EH (cell line): Measurements from ENCODE around the gene ACSS1.

ENCODE experiments used
- DNase-seq: peaks from one replicate; pipeline ENCODE4 v3.0.0-alpha.2; 2015; ENCODE audit warnings: low read depth

Gene ACSS1

GRCh38 chr20:25030649-25031207 lies 27.2 kb downstream of the ACSS1 start:
- no peak for DNase-seq

GRCh38 chr20:25030007-25030648 lies 27.8 kb downstream of the ACSS1 start:
- DNase-seq: no peak

GRCh38 chr20:25025986-25026605 lies 31.8 kb downstream of the ACSS1 start:
- DNase-seq: no peak

GRCh38 chr20:25025091-25025861 lies 32.7 kb downstream of the ACSS1 start:
- no peak for DNase-seq

DNA sequence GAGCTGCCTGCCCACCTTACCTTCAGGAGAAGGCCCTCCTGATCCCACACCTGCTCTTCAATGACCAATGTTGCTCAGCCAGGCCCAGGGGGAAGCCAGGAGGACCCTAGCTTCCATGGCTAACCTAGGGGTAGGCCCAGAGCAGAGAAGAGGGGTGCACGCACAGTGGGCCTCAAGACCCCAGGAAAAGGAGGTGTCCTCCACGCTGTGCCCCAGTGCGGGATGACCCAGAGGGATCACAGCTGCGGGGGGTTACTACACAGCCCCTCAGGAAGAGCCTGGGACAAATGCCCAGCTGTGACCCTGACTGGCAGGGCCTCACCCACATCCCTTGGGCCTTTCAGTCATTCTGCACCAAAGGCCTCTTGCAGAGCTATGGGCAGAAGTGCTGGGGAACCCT lies 33.8 kb downstream of the ACSS1 start:
- DNase-seq: no peak

GRCh38 chr20:25023356-25023755 lies 34.6 kb downstream of the ACSS1 start:
- no peak for DNase-seq

GRCh38 chr20:25022680-25023079 lies 35.3 kb downstream of the ACSS1 start:
- no peak for DNase-seq

DNA sequence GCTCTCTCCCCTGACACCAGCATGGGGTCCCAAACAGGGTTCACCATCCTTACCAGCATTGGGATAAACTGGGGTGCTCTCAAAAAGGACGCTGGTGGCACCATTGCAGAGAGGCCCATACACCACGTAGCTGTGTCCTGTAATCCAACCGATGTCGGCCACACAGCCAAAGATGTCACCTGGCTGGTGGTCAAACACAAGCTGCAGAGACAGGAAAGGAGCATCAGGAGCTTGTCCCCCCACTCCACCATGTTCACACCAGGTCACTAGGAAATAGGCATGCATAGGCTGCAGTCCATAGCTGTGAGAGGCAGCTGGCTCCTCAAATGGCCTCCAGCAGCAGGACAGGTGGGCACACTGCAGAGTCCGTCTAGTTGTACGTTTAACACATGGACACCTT lies 36.6 kb downstream of the ACSS1 start:
- DNase-seq: no peak

GRCh38 chr20:25020901-25021301 lies 37.0 kb downstream of the ACSS1 start:
- DNase-seq: no peak

DNA sequence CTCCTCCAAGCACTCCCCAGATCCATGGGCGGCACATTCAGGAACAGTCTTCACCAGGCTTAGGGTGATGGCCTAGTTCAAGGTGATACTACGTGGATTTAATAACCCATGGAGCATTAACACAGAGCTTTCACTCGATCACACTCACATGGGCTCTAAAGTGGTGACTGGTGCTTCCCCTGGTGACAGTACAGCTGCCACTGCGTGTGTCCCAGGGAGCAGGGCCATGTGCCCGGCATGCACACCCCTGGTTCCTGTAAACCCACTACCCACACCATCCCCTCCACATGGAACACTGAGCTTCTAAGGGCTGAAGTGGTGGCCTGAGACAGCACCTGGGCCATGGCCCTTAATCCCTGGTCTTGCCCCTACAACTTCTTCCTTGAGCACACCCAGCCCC lies 37.6 kb downstream of the ACSS1 start:
- no peak for DNase-seq

- DNase-seq: no peak
Observed at GRCh38 chr20:25019381-25020155, 38.4 kb downstream of the ACSS1 start.

DNA sequence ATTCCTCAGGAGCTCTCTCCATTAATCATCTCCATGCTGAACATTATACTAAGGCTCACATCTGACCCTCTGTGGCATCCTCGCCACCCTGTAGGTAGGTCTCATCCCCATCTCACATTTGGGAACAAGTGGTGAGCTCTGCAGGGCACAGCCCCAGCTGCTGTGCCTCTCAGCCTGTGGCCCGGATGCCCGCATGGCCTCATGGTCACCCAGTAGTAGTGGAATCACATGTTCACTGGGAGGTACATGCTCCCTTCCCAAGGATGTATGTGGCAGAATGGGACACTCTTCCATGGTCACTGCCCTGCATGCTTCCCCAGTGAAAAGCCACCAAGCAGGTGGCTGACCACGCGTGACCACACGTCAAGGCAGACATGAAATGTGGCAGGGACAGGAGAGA lies 39.1 kb downstream of the ACSS1 start:
- no peak for DNase-seq

- DNase-seq: no peak
Observed at GRCh38 chr20:25018425-25018824, 39.5 kb downstream of the ACSS1 start.

- DNase-seq: no peak
Observed at GRCh38 chr20:25017257-25017803, 40.6 kb downstream of the ACSS1 start.

DNA sequence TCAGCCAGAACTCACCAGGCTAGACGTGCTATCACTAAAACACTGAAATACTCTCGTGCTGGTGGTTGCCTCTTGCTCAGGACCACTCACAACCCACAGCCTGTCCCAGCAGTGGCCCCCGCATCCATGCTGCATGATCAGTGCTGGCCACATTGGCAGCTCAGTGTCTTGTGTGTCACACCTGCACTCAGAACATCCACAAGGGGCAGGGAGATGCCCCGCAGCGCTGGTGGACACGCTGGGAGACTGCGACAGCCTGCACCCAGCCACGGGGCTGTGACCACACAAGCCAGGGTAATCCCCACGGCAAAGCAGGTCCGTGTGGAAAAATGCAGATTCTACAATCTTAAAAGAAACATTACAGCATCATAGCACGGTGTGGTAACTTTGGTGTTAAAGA lies 41.5 kb downstream of the ACSS1 start:
- no peak for DNase-seq

GRCh38 chr20:25015986-25016385 lies 42.0 kb downstream of the ACSS1 start:
- DNase-seq: no peak

- no peak for DNase-seq
Observed at GRCh38 chr20:25014816-25015215, 43.1 kb downstream of the ACSS1 start.

DNA sequence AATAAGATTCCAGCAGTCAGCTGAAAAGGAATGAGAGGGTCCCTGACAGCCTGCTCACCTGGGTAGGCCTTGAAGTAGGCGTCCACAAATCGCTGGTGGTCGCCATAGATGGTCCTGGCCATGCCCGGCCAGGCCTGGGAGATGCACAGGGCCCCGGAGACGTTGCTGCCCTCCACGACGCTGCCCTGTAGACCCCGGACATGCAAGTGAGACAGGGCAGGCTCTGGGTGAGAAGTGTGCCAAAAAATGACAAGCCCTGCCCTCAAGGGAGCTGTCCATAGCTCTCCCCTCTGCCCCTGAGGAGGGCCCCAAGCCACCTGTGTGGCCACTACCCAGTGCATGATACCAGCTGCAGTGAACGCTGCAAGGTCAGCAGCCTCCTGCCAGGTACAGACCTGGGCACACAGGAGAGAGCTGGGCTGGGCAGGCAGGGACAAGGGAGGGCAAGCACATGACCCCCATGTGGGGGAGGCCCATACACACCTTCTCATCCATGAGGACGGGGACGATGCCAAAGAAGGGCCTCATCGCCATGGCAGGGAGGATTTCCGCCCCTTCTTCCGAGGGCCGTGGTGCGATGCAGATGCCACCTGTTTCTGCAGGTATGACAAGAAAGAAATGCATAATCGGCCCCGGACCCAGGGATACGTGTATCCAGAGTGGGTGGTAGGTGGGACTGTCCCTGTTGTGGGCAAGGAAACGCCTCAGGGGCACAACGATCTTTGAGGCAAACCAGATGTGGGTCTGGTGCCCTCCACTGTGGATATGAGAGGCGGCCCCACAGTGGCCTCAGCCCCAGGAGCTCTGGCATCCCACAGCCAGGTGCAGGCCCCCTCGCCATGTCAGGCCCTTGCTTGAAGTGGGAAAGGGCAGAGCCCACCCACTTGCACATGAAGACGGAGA lies 44.2 kb downstream of the ACSS1 start:
- no peak for DNase-seq

DNA sequence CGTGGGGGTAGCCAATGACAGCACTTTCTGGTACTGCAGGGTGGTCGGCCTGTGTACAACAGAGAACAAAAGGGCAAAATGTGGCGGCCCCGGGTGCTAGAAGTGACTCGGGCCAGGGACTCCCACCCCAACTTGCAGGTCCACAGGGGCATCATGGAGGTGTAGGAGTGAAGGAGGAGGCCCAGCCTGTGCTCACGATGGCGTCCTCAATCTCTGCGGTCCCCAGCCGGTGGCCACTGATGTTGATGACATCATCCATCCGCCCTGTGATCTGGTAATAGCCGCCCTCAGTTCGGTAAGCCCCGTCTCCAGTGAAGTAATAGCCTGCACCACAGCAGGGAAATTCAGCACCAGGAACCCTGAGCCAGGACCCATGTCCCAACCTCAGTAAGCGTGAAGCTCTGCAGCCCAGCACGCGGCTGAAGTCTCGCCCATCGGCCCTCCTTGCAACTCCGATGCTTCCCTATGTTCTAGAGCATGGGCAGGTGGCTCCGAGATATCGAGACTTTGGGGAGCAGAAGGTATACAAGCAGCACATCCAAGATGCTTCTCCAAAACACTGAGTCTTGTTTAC lies 45.2 kb downstream of the ACSS1 start:
- no peak for DNase-seq

- DNase-seq: no peak
Observed at GRCh38 chr20:25011831-25012241, 46.1 kb downstream of the ACSS1 start.

DNA sequence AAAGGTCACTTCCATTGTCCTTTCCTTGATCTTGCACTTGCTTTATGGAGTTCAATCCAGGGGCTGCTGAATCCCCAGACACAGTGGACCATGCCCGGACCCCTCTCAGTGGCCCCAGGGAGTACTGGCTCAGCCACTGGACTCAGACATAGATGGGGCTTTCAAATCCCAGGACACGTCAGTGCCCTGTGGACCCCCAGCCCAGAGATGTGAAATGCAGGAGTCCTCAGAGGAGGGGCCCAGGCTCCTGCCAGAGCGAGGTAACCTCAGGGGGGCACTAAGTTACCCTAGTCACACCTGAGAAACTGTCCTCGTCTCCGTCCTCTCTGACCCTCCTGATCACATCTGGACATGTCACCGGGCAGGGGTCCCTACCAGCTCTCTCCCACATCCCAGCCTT lies 46.7 kb downstream of the ACSS1 start:
- DNase-seq: no peak
